Mononuclear cell (primary cell): ENCODE data around the gene KRTAP5-11. TPM values are rescaled to one million over a fixed set of nuclear protein-coding genes. Genes with fewer than 3 reads are reported as not detected.
"Not testable (repeated sequence)": the region's sequence is repeated elsewhere in the genome, so short reads cannot be mapped to it uniquely, and the experiment has no call there.

Experiments used
- H3K27me3 ChIP-seq: 2 replicates; pipeline ENCODE4 v1.6.0; 2011; ENCODE audit warnings: low read length, control low read depth; ENCODE audit not compliant: insufficient read depth
- H3K4me1 ChIP-seq: 2 replicates; pipeline ENCODE4 v1.5.1; 2011; ENCODE audit warnings: mild to moderate bottlenecking, low read length, control low read depth; ENCODE audit not compliant: insufficient read depth
- H3K4me3 ChIP-seq: 2 replicates; pipeline ENCODE4 v1.5.1; 2011; ENCODE audit warnings: mild to moderate bottlenecking, low read length, moderate library complexity
- H3K9me3 ChIP-seq: 2 replicates; pipeline ENCODE4 v1.5.1; 2011; ENCODE audit warnings: low read depth, mild to moderate bottlenecking, control low read depth, low read length
- total RNA-seq: library from RNA; depleted of rRNA; stranded (reverse); fragments of >200 nt; gene quantifications from one replicate; pipeline ENCODE4 v1.2.3, GENCODE V29; 2012

Gene KRTAP5-11
- total RNA-seq, 1 donor = not detected

DNA sequence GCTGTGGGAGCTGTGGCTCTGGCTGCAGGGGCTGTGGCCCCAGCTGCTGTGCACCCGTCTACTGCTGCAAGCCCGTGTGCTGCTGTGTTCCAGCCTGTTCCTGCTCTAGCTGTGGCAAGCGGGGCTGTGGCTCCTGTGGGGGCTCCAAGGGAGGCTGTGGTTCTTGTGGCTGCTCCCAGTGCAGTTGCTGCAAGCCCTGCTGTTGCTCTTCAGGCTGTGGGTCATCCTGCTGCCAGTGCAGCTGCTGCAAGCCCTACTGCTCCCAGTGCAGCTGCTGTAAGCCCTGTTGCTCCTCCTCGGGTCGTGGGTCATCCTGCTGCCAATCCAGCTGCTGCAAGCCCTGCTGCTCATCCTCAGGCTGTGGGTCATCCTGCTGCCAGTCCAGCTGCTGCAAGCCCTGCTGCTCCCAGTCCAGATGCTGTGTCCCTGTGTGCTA lies 33.9 kb downstream of the KRTAP5-11 start:
- Histone ChIP-seq H3K9me3 (no peaks in the 10 kb centered on the region), H3K4me3 (no peak overlapping the region), H3K27me3 (no peaks in the 10 kb centered on the region), H3K4me1 (peaks cover 4% of the 10 kb centered on the region)

- H3K4me1 ChIP-seq = peaks cover 8% of the 10 kb centered on the region
- no peaks in the 10 kb centered on the region for H3K27me3 ChIP-seq
- no peak within 1 kb of the TSS for H3K4me3 ChIP-seq
- no peaks in the 10 kb centered on the region for H3K9me3 ChIP-seq
Measured at GRCh38 chr11:71548120-71548519, 34.6 kb downstream of the KRTAP5-11 start, which contains the start of gene KRTAP5-9. TSS of gene KRTAP5-9 (plus strand) at chr11:71548420. CDS start at chr11:71548658, 238 bp downstream.

GRCh38 chr11:71545405-71545966 lies 37.2 kb downstream of the KRTAP5-11 start:
- Histone ChIP-seq H3K9me3 (no peaks in the 10 kb centered on the region), H3K4me1 (peaks cover 8% of the 10 kb centered on the region), H3K27me3 (no peaks in the 10 kb centered on the region), H3K4me3 (no peak overlapping the region)

DNA sequence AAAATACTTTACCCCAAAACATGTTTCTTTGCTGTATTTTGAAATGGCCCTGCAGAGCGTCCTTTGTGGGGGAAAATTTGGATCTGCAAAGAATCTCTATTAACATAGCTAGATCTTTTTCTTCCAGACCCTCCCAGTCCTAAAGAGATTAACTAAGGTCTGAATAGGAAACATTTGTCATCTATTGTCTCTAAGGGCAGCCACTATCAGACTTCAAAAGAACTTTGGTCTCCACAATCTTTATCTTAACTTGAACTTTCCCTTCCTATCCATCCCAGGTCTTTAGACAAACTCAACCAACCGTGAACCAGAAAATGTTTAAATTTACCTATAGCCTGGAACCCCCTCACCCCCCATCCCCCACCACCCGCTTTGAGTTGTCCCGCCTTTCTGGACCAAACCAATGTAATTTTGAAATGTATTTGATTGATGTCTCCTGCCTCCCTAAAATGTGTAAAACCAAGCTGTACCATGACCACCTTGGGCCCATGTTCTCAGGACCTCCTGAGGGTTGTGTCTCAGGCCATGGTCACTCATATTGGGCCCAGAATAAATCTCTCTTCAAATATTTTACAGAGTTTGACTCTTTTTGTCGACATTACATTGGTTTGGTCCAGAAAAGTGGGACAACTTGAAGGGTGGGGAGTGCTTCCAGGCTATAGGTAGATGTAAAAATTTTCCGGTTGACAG lies 38.0 kb downstream of the KRTAP5-11 start:
- Histone ChIP-seq H3K4me1 (peaks cover 8% of the 10 kb centered on the region), H3K4me3 (no peak overlapping the region), H3K9me3 (no peaks in the 10 kb centered on the region), H3K27me3 (no peaks in the 10 kb centered on the region)

DNA sequence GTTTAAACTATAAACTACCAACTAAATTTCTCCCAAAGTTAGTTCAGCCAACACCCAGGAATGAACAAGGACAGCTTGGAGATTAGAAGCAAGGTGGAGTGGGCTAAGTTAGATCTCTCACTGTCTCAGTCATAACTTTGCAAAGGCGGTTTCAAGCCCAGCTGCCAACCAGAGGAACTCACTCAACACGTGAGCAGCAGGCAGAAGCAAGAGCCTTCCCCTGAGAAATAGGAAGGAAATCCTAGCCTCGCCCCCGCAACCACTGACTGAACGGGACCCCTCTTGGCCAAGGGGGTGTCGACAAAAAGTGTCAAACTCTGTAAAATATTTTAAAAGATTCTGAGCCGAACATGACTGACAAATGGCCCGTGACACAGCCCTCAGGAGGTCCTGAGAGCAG lies 38.8 kb downstream of the KRTAP5-11 start:
- no peaks in the 10 kb centered on the region for H3K27me3 ChIP-seq
- no peak overlapping the region for H3K4me3 ChIP-seq
- peaks cover 8% of the 10 kb centered on the region for H3K4me1 ChIP-seq
- H3K9me3 ChIP-seq = no peaks in the 10 kb centered on the region

GRCh38 chr11:71542879-71543777 lies 39.5 kb downstream of the KRTAP5-11 start:
- no peaks in the 10 kb centered on the region for H3K9me3 ChIP-seq
- no peak overlapping the region for H3K4me3 ChIP-seq
- H3K27me3 ChIP-seq = no peaks in the 10 kb centered on the region
- peaks cover 8% of the 10 kb centered on the region for H3K4me1 ChIP-seq

DNA sequence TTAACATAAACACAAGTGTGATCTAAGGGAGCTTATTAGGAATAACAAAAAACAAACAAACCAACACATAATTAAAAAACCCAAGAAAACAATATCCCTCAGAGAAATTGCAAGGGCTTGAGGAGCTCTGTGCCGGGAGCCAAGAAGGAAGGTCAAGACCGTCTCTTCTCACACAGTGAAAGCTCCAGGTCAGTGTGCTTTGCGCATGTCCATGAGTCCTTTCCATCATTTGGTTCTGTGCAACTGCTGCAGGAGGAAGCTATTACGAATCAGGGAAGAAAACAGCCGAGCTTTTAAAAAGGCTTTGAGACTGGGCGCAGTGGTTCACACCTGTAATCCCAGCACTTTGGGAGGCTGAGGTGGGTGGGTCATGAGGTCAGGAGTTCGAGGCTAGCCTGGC lies 40.3 kb downstream of the KRTAP5-11 start:
- H3K4me1 ChIP-seq = peaks cover 8% of the 10 kb centered on the region
- H3K27me3 ChIP-seq = no peaks in the 10 kb centered on the region
- no peak overlapping the region for H3K4me3 ChIP-seq
- no peaks in the 10 kb centered on the region for H3K9me3 ChIP-seq

DNA sequence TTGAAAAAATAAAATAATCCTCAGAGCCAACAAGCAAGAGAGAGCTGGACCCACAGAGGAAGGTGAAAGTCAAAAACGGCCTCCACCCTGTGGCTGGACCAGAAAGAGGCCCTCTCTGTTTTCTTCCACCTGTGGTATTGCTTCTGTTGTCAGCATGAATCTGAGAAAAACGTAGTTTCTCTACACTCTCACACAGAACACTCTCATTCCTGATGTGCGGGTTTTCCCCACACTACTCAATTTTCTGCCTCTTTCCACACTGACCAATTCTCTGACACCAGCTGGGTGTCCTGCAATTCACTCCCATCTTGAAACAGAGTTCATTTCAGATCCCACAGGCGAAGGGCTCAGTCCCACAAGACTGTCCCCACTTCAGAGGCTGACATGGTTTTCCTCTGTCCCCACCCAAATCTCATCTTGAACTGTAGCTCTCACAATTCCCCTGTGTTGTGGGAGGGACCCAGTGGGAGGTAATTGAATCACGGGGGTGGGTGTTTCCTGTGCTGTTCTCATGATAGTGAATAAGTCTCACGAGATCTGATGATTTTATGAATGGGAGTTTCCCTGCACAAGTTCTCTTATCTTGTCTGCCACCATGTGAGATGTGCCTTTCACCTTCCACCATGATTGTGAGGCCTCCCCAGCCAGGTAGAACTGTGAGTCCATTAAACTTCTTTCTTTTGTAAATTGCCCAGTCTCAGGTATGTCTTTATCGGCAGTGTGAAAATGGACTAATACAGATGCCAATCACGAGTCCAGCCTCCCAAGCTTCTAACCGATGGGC lies 42.0 kb downstream of the KRTAP5-11 start:
- H3K27me3 ChIP-seq, H3K4me3 ChIP-seq, H3K9me3 ChIP-seq, H3K4me1 ChIP-seq: not testable (repeated sequence)

DNA sequence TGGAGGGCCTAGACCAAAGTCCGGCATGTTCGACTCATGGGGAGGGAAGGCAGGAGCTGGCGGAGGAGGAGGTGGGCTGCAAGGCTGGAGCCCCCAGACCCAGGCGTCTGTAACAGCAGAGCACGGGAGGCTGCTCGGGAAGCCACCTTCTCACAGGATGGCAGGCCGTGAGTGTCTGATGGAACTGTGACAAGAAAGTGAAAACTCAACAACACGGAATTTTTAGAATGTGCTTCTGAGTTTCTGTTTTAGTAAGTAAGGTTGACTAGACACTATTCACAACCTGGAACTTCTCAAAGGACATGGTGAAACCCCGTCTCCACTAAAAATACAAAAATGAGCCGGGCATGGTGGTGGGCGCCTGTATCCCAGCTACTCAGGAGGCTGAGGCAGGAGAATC lies 42.7 kb downstream of the KRTAP5-11 start:
- not testable (repeated sequence) for H3K4me3 ChIP-seq, H3K9me3 ChIP-seq, H3K4me1 ChIP-seq, H3K27me3 ChIP-seq

DNA sequence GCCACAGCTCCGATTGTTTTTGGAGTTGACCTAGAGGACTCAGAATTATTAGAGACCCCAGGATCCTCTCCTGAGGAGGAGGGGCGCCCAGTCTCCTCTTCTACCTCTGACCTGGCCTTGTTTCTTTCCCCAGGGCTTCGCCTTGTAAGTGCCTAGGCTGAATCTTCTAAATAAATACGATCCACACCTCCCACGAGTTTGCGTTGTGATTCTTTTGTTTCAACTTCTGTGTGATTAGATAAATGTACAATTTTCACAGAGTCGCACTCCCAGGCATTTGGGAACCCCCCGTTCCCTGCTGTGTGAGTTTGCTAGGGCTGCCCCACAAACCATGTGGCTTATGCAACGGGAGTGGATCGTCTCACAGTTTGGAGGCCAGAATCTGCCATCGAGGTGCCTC lies 43.7 kb downstream of the KRTAP5-11 start:
- Histone ChIP-seq H3K27me3 (no peaks in the 10 kb centered on the region), H3K4me3 (no peak overlapping the region), H3K4me1 (peaks cover 6% of the 10 kb centered on the region), H3K9me3 (no peaks in the 10 kb centered on the region)

DNA sequence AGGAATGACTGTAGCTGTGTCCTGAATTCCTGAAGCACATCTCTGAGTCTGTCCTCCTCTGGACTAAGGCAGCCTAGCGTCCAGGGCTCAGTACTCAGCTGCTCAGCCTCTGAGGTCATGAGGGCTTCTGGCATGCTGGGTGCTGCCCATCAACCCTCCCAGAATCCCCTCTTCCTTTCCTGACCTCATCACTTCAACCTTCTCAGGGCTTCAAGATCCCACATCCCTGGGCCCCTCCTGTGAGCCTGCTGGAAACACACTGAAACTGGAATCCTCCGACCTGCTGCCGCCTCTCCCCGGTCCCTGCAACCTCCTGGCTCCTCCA lies 44.0 kb downstream of the KRTAP5-11 start:
- H3K9me3 ChIP-seq = no peaks in the 10 kb centered on the region
- no peak overlapping the region for H3K4me3 ChIP-seq
- peaks cover 2% of the 10 kb centered on the region for H3K4me1 ChIP-seq
- no peaks in the 10 kb centered on the region for H3K27me3 ChIP-seq

DNA sequence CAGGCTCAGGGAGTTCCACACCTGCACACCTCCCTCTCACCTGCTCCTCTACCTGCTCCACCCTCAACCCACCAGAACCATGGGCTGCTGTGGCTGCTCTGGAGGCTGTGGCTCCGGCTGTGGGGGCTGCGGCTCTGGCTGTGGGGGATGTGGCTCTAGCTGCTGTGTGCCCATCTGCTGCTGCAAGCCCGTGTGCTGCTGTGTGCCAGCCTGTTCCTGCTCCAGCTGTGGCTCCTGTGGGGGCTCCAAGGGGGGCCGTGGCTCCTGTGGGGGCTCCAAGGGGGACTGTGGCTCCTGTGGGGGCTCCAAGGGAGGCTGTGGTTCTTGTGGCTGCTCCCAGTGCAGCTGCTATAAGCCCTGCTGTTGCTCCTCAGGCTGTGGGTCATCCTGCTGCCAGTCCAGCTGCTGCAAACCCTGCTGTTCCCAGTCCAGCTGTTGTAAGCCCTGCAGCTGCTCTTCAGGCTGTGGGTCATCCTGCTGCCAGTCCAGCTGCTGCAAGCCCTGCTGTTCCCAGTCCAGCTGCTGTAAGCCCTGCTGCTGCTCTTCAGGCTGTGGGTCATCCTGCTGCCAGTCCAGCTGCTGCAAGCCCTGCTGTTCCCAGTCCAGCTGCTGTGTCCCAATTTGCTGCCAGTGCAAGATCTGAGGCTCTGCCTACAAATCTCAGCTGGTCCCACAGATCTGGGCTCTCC lies 44.6 kb downstream of the KRTAP5-11 start, which contains the start of gene KRTAP5-8:
Gene KRTAP5-8, plus strand, starts transcription at position 49 of the 689 bp plus-strand sequence. Its CDS starts 31 bp downstream, at position 80.
- H3K9me3 ChIP-seq, H3K27me3 ChIP-seq, H3K4me3 ChIP-seq, H3K4me1 ChIP-seq: not testable (repeated sequence)

DNA sequence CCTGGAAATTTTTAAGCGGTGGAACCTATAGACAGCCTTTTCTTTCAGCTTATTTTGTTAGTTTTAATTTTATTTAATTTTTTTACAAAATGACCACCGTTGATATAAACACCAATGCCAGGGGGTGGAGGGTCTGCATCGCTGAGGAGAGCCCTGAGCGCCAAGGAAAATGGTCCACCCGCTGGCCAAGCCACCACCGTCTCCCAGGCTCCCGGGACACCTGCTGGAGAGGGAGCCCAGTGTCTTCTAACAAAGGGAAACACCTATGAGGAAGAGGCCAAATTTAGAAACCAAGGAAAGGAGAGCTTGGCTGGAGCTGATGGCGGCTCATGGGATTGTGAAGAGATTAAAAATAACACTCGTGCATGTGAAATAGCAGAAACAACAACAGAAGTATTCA lies 45.1 kb downstream of the KRTAP5-11 start:
- H3K9me3 ChIP-seq = no peaks in the 10 kb centered on the region
- no peaks in the 10 kb centered on the region for H3K27me3 ChIP-seq
- H3K4me3 ChIP-seq = no peak overlapping the region
- H3K4me1 ChIP-seq = no peaks in the 10 kb centered on the region

DNA sequence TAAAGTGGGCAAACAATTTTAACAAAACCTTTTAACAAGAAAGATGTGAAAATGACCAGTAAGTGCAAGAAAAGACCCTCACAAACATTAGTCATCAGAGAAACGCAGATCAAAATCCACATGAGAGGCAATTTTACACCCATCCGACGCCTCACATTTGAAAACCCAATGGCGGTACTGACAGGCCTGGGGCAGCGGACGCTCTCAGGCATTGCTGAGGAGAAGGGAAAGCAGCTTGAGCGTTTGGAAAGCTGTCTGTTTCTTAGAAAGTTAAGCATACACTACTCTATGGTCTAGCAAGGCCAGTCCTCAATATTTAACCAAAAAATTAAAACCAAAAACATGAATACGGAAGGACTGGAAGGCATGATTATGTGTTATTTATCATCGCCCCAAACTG lies 46.9 kb downstream of the KRTAP5-11 start:
- H3K4me1 ChIP-seq = no peaks in the 10 kb centered on the region
- H3K27me3 ChIP-seq = no peaks in the 10 kb centered on the region
- H3K4me3 ChIP-seq = no peak overlapping the region
- H3K9me3 ChIP-seq = no peaks in the 10 kb centered on the region
